SU-DHL-6 (cell line): Measurements from ENCODE around the gene TOLLIP.

Experiments
- EZH2phosphoT487 ChIP-seq: fragments of 200-600 bp; sonication (generic), shearing (Covaris generic); conservative IDR thresholded peaks from 2 replicates; pipeline ENCODE4 v1.6.1; 2018; ENCODE audit warnings: mild to moderate bottlenecking, antibody characterized with exemption, low read length, moderate library complexity, mixed read lengths
- TF ChIP-seq, protein P1 (sequence below): fragments of 200-600 bp; sonication (generic); IDR thresholded peaks from one replicate; pipeline ENCODE4 v1.5.1; 2017; ENCODE audit warnings: antibody characterized with exemption, mild to moderate bottlenecking, low read length, moderate library complexity; ENCODE audit not compliant: insufficient read depth, poor library complexity, severe bottlenecking

DNA sequence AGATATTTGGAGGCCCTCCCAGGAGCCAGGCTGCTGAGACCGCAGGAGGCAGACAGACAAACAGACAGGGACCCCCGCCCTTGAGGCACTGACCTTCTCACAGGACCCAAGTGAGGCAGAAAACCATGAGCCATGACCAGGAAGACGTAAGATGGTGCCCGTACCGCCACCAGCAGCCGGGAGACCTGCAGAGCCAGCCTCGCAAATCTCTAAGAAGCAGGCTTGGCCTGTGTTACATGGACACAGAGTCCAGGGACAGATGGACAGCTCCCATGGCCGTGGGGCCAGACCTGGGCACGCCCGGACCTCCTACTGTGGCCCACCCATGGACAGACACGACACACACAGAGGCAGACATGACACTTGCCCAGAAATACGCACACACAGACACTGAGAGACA, 30.7 kb upstream of the TOLLIP start:
- TF ChIP-seq, protein P1, sequence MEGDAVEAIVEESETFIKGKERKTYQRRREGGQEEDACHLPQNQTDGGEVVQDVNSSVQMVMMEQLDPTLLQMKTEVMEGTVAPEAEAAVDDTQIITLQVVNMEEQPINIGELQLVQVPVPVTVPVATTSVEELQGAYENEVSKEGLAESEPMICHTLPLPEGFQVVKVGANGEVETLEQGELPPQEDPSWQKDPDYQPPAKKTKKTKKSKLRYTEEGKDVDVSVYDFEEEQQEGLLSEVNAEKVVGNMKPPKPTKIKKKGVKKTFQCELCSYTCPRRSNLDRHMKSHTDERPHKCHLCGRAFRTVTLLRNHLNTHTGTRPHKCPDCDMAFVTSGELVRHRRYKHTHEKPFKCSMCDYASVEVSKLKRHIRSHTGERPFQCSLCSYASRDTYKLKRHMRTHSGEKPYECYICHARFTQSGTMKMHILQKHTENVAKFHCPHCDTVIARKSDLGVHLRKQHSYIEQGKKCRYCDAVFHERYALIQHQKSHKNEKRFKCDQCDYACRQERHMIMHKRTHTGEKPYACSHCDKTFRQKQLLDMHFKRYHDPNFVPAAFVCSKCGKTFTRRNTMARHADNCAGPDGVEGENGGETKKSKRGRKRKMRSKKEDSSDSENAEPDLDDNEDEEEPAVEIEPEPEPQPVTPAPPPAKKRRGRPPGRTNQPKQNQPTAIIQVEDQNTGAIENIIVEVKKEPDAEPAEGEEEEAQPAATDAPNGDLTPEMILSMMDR = no peak
- no peak for TF ChIP-seq EZH2phosphoT487
